Pancreas (tissue), 10 donors: ENCODE measurements around the gene FAM83F. TPM values are rescaled to one million over a fixed set of nuclear protein-coding genes. Genes with fewer than 3 reads are reported as not detected.
A peak's percentile ranks its signal among the peaks of the same experiment; 100 is the strongest.
"Not testable (repeated sequence)": the region's sequence is repeated elsewhere in the genome, so short reads cannot be mapped to it uniquely, and the experiment has no call there.

Experiments used
- ATAC-seq, 4 donors: fragments of 200-7000 bp; cut with Tn5 transposase; one replicate each; pipeline versions ENCODE4 v1.8.0 to v1.9.1; 2020; ENCODE audit warnings: mild to moderate bottlenecking in 4 of 4, moderate library complexity in 4 of 4
- DNase-seq, 6 donors: peaks; one replicate each; pipeline ENCODE4 v3.0.0-alpha.2; 2020
- FAIRE-seq: peaks from 2 replicates; lab custom pipeline; 2012; peaks lifted over from hg19 to GRCh38; lab: Jason Lieb, UNC
- H3K27ac ChIP-seq, 4 donors: fragments of 200-600 bp; sonication (generic); 1 replicate in 3 of 4; 2 replicates in 1 of 4; pipeline versions ENCODE4 v1.5.0 to v1.8.0; 2020
- H3K27me3 ChIP-seq, 4 donors: fragments of 200-600 bp; one replicate each; pipeline ENCODE4 v1.8.0; 2021
- H3K36me3 ChIP-seq, 3 donors: fragments of 200-600 bp; sonication (generic) in 1 of 3; one replicate each; pipeline versions ENCODE4 v1.5.0 to v1.8.0; 2020 to 2021
- H3K4me1 ChIP-seq, 3 donors: fragments of 200-600 bp; one replicate each; pipeline ENCODE4 v1.8.0; 2021
- H3K4me3 ChIP-seq, 4 donors: fragments of 200-600 bp; sonication (generic) in 2 of 4; one replicate each; pipeline versions ENCODE4 v1.5.0 to v1.8.0; 2020 to 2021
- H3K9me3 ChIP-seq, 4 donors: fragments of 200-600 bp; one replicate each; pipeline ENCODE4 v1.8.0; 2021
- CTCF ChIP-seq, 4 donors: fragments of 200-600 bp; sonication (generic) in 3 of 4; IDR thresholded peaks; one replicate each; pipeline versions ENCODE4 v1.5.0 to v1.8.0; 2021; ENCODE audit warnings: antibody characterized with exemption in 4 of 4
- WGBS, 2 donors: extraction: QIAGEN DNeasy Blood & Tissue Kit; methylation state at CpG; one replicate each; pipeline ENCODE4 v1.1.7; 2013; 5-methylcytosine and 5-hydroxymethylcytosine counted together
- intact Hi-C, 3 donors: fragments of 100-400 bp; cut with DNase I; formaldehyde crosslinking; loops; one replicate each; pipeline versions ENCODE4 v1.11.1 to v1.14.2; 2022
- polyA plus RNA-seq, 2 donors: library from polyadenylated mRNA; stranded (reverse); fragments of 200-250 nt; gene quantifications; one replicate each; pipeline ENCODE4 v1.2.3, GENCODE V29; 2013
- total RNA-seq, 6 donors: library from RNA; stranded (reverse); fragmentation: NEBNext Ultra II Directional in 4 of 6; extraction: Animal tissue kit (Norgen Biotek cat#: 25700) in 4 of 6; gene quantifications; one replicate each; pipeline versions ENCODE4 v1.2.1 to v1.2.4, GENCODE V29; 2021 to 2023
- donor health status: healthy with polysubstance abuse.
- donor health status: DM: no; HTN: no; CAD: no; lungs with moderate emphysema.
- donor health status: DM: no; HTN: no; CAD: no.
- donor health status: control.
- donor health status: control.
- donor health status: Bipolar disorder and iron deficiency.
- donor health status: DM: yes; HTN: yes; CAD: no.
- donor health status: DM: no; HTN: no; CAD: no.
- donor health status: DM: no; HTN: no; CAD: no.
- donor health status: DM: yes; HTN: yes; CAD: no.

The FAM83F gene
- total and polyA plus RNA-seq, 8 donors, result 4.9 to 19.8 (median 15.5) TPM

- FAIRE-seq (no peak), ATAC-seq (peak in 2 of 4 donors; percentile 10 to 28)
- no peak for TF ChIP-seq CTCF (IDR thresholded peaks at IDR 0.05)
Measured at GRCh38 chr22:40022536-40023240, 27.9 kb downstream of the FAM83F start.

DNA sequence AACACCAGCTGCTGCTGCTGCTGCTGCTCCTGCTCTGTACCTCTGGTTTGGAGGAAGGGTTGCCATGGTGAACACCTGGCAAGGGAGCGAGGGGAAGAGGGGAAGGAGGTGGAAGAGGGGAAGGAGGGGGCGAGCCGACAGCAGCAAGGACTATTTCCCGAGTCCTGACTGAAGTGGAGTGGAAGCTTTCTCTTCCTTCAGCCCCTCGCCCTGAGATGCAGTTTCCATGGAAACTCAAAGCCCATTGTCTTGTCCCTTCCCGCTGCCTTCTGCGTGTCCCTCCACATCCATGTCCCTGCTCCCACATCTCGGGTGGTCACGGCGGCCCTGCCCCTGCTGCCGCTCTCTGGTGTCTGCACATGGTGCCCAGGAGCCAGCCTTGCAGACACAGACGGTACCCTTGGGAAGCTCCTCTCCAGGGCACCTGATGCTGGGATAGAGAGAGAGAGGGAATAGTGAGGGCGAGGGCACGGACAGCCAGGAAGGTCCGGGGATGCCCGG lies 28.6 kb downstream of the FAM83F start:
- FAIRE-seq, result no peak
- Histone ChIP-seq H3K9me3 (no peaks in the 10 kb centered on the region), H3K36me3 (peaks cover 0 to 36% (median 25%) of the 10 kb centered on the region in 3 donors), H3K27ac (no peak overlapping the region), H3K4me3 (no peak overlapping the region), H3K27me3 (no peaks in the 10 kb centered on the region), H3K4me1 (no peaks in the 10 kb centered on the region)
- no peak for TF ChIP-seq CTCF (IDR thresholded peaks at IDR 0.05)
- WGBS, 2 donors, result 81 to 84% methylated on average over 16 of the region's 16 CpGs
- intact Hi-C loops, result loop anchor here in 1 of 3 donors (5.0 to 10.0 kb wide), 2 partner anchors 89 to 486 kb away; no protein-coding TSS in a partner anchor
- DNase-seq, result no peak
- ATAC-seq, result no peak

More at GRCh38 chr22:40022536-40023240, 27.9 kb downstream of the FAM83F start:
- WGBS, 2 donors, result 84 to 90% methylated on average over 11 of the region's 11 CpGs
- Histone ChIP-seq H3K4me3 (no peak overlapping the region), H3K4me1 (no peaks in the 10 kb centered on the region), H3K27ac (no peak overlapping the region), H3K27me3 (no peaks in the 10 kb centered on the region), H3K36me3 (peaks cover 0 to 35% (median 25%) of the 10 kb centered on the region in 3 donors), H3K9me3 (no peaks in the 10 kb centered on the region)
- no peak for DNase-seq
- intact Hi-C loops, result loop anchor here in 1 of 3 donors (5.0 to 10.0 kb wide), 2 partner anchors 88 to 485 kb away; no protein-coding TSS in a partner anchor

- no peak for FAIRE-seq
- peak; percentile 26 to 82 (median 63) for TF ChIP-seq CTCF (IDR thresholded peaks at IDR 0.05)
- H3K27ac ChIP-seq, result no peak overlapping the region
Measured at GRCh38 chr22:40024201-40025061, 29.7 kb downstream of the FAM83F start.

DNA sequence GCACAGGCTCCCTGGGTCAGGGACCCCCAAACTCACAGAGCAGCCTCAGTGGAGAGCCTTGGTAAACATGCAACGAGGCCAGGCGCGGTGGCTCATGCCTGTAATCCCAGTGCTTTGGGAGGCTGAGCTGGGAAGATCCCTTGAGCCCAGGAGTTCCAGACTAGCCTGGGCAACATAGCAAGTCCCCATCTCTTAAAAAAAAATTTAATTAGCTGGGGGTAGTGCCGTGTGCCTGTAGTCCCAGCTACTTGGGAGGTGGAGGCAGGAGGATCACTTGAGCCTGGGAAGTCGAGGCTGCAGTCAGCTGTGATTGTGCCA lies 30.3 kb downstream of the FAM83F start:
- not testable (repeated sequence) for H3K4me3 ChIP-seq, ATAC-seq, H3K9me3 ChIP-seq, H3K27ac ChIP-seq, H3K4me1 ChIP-seq, H3K27me3 ChIP-seq, FAIRE-seq, DNase-seq
- peaks cover 0 to 36% (median 25%) of the 10 kb centered on the region in 3 donors for H3K36me3 ChIP-seq
- 59 to 71% methylated on average over 5 of the region's 5 CpGs for WGBS, 2 donors
- intact Hi-C loops, result loop anchor here in 2 of 3 donors (5.0 to 10.0 kb wide), 2 partner anchors 90 to 488 kb away; no protein-coding TSS in a partner anchor

More at GRCh38 chr22:40024201-40025061, 29.7 kb downstream of the FAM83F start:
- Histone ChIP-seq H3K4me3 (no peak overlapping the region), H3K36me3 (peaks cover 0 to 37% (median 26%) of the 10 kb centered on the region in 3 donors), H3K4me1 (no peaks in the 10 kb centered on the region), H3K27me3 (no peaks in the 10 kb centered on the region), H3K9me3 (no peaks in the 10 kb centered on the region)
- DNase-seq, result peak; percentile 38 to 82 (median 61)
- peak; percentile 74 to 92 (median 88) for ATAC-seq
- intact Hi-C loops, result loop anchor here in 2 of 3 donors (5.0 to 10.0 kb wide), 2 partner anchors 90 to 487 kb away; no protein-coding TSS in a partner anchor
- 52 to 53% methylated on average over 16 of the region's 16 CpGs for WGBS, 2 donors

DNA sequence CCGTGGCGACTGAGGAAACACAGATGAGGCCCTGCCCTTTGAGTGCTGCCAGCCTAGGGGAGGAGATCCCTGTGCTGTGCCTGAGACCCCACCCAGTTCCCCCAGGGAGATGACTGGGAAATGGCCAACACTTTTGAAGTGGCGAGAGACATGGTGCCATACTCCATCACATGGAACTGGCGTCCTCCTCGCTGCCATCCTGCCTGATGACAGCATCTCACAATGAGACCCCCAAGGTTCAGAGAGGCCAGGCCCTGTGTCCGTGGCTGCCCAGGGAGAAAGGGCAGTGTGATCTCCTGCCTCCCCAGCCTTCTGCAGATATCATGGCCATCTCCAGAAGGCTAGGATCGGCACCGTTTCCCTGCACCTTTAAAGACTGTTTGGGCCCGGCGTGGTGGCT lies 31.1 kb downstream of the FAM83F start:
- Histone ChIP-seq H3K4me1 (no peaks in the 10 kb centered on the region), H3K36me3 (peaks cover 0 to 32% (median 21%) of the 10 kb centered on the region in 3 donors), H3K4me3 (no peak overlapping the region), H3K27me3 (no peaks in the 10 kb centered on the region), H3K27ac (no peak overlapping the region), H3K9me3 (no peaks in the 10 kb centered on the region)
- no peak for FAIRE-seq
- no peak for DNase-seq
- intact Hi-C loops, result loop anchor here in 2 of 3 donors (5.0 to 10.0 kb wide), 2 partner anchors 91 to 489 kb away; no protein-coding TSS in a partner anchor
- TF ChIP-seq CTCF (IDR thresholded peaks at IDR 0.05), result no peak
- 92 to 93% methylated on average over 10 of the region's 10 CpGs for WGBS, 2 donors
- ATAC-seq, result no peak
